ENCODE data around the gene HEXD.

HEXD gene

DNA sequence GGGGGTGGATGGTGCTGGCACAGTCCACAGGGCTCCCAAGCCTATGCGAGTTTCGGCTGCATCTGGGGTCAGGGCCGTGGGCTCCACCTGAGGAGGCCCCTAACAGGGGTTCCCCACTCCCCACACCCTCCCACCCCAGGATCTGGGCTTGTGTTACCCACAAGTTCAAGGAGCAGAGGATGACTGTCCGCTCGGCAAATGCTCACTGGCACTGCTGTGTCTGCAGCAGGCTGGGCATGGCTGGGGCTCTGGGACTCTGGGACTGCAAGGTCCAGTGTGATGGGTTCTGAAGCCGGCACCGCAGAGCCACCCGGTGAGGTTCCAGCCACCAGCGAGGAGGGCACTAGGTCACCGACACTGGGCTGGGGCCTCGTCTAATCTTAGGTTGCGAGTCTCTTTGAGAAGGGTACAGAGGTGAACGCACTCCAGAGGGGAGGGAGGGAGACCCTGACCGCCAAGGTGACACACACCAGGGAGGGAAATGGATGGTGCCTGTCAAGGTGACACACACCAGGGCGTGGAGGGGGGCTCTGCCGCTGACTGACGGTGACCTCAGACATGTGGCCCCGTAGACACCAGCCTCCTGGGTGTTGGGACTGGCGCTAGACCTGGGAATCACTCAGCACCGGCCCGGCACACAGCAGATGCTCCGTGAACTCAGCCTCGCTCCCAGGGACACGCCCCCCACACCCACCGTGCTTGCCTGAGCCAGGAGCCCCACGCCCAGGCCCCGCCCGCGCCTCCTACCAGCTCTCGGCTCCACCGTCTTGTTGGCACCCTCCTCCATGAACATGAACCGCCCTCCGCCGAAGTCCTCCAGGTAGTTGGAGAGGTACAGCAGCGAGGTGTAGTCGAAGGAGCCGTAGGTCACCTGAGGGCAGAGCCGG, 20.5 kb upstream of the HEXD start (continued):
- TF ChIP-seq, protein P1, sequence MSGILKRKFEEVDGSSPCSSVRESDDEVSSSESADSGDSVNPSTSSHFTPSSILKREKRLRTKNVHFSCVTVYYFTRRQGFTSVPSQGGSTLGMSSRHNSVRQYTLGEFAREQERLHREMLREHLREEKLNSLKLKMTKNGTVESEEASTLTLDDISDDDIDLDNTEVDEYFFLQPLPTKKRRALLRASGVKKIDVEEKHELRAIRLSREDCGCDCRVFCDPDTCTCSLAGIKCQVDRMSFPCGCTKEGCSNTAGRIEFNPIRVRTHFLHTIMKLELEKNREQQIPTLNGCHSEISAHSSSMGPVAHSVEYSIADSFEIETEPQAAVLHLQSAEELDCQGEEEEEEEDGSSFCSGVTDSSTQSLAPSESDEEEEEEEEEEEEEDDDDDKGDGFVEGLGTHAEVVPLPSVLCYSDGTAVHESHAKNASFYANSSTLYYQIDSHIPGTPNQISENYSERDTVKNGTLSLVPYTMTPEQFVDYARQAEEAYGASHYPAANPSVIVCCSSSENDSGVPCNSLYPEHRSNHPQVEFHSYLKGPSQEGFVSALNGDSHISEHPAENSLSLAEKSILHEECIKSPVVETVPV (CRISPR knock-in tag; IDR thresholded peaks at IDR 0.05) = no peak
- TF ChIP-seq RARB (CRISPR knock-in tag; IDR thresholded peaks at IDR 0.05) (no peak), ZFP3 (CRISPR knock-in tag; IDR thresholded peaks at IDR 0.05) (no peak), TOX (CRISPR knock-in tag; IDR thresholded peaks at IDR 0.05; ENCODE audit: borderline replicate concordance) (no peak), ARNTL (CRISPR knock-in tag; IDR thresholded peaks at IDR 0.05; ENCODE audit: borderline replicate concordance, low read depth) (no peak), ZFP30 (CRISPR knock-in tag; IDR thresholded peaks at IDR 0.05) (no peak), CSDC2 (CRISPR knock-in tag; IDR thresholded peaks at IDR 0.05) (no peak), OSR1 (CRISPR knock-in tag; IDR thresholded peaks at IDR 0.05) (no peak)

DNA sequence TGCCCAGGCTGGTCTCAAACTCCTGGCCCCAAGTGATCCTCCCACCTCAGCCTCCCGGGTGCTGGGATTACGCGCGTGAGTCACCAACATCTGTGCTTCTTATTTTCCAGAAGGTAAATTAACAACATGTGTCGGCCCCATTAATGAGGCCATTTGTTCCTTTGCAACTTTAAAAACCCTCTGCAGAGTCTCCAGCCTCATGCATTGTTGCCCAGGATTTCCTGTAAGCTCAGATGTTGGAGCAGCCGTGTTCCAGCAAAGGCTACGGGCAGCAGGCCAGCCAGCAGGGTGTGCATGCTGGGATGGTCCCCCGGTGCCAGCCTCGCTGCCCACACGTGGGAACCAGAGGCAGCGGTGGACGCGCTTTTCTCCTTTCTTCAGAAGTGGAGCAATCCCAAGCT, 19.1 kb upstream of the HEXD start:
- TF ChIP-seq, protein P2, sequence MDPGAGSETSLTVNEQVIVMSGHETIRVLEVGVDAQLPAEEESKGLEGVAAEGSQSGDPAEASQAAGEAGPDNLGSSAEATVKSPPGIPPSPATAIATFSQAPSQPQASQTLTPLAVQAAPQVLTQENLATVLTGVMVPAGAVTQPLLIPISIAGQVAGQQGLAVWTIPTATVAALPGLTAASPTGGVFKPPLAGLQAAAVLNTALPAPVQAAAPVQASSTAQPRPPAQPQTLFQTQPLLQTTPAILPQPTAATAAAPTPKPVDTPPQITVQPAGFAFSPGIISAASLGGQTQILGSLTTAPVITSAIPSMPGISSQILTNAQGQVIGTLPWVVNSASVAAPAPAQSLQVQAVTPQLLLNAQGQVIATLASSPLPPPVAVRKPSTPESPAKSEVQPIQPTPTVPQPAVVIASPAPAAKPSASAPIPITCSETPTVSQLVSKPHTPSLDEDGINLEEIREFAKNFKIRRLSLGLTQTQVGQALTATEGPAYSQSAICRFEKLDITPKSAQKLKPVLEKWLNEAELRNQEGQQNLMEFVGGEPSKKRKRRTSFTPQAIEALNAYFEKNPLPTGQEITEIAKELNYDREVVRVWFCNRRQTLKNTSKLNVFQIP (CRISPR knock-in tag; IDR thresholded peaks at IDR 0.05; ENCODE audit: borderline replicate concordance, low read depth) = no peak
- TF ChIP-seq, protein P3, sequence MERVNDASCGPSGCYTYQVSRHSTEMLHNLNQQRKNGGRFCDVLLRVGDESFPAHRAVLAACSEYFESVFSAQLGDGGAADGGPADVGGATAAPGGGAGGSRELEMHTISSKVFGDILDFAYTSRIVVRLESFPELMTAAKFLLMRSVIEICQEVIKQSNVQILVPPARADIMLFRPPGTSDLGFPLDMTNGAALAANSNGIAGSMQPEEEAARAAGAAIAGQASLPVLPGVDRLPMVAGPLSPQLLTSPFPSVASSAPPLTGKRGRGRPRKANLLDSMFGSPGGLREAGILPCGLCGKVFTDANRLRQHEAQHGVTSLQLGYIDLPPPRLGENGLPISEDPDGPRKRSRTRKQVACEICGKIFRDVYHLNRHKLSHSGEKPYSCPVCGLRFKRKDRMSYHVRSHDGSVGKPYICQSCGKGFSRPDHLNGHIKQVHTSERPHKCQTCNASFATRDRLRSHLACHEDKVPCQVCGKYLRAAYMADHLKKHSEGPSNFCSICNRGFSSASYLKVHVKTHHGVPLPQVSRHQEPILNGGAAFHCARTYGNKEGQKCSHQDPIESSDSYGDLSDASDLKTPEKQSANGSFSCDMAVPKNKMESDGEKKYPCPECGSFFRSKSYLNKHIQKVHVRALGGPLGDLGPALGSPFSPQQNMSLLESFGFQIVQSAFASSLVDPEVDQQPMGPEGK (CRISPR knock-in tag; IDR thresholded peaks at IDR 0.05; ENCODE audit: borderline replicate concordance) = no peak
- TF ChIP-seq ZFP30 (CRISPR knock-in tag; IDR thresholded peaks at IDR 0.05) (no peak), TCF4 (CRISPR knock-in tag; IDR thresholded peaks at IDR 0.05; ENCODE audit: borderline replicate concordance) (peak; percentile 87), ZNF8 (CRISPR knock-in tag; IDR thresholded peaks at IDR 0.05) (no peak)
- TF ChIP-seq, protein P4, sequence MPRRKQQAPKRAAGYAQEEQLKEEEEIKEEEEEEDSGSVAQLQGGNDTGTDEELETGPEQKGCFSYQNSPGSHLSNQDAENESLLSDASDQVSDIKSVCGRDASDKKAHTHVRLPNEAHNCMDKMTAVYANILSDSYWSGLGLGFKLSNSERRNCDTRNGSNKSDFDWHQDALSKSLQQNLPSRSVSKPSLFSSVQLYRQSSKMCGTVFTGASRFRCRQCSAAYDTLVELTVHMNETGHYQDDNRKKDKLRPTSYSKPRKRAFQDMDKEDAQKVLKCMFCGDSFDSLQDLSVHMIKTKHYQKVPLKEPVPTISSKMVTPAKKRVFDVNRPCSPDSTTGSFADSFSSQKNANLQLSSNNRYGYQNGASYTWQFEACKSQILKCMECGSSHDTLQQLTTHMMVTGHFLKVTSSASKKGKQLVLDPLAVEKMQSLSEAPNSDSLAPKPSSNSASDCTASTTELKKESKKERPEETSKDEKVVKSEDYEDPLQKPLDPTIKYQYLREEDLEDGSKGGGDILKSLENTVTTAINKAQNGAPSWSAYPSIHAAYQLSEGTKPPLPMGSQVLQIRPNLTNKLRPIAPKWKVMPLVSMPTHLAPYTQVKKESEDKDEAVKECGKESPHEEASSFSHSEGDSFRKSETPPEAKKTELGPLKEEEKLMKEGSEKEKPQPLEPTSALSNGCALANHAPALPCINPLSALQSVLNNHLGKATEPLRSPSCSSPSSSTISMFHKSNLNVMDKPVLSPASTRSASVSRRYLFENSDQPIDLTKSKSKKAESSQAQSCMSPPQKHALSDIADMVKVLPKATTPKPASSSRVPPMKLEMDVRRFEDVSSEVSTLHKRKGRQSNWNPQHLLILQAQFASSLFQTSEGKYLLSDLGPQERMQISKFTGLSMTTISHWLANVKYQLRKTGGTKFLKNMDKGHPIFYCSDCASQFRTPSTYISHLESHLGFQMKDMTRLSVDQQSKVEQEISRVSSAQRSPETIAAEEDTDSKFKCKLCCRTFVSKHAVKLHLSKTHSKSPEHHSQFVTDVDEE (CRISPR knock-in tag; IDR thresholded peaks at IDR 0.05) = 0 out of 2 replicates have a peak, but pooled peaks have one; percentile 41
- ATAC-seq = peak; percentile 88

DNA sequence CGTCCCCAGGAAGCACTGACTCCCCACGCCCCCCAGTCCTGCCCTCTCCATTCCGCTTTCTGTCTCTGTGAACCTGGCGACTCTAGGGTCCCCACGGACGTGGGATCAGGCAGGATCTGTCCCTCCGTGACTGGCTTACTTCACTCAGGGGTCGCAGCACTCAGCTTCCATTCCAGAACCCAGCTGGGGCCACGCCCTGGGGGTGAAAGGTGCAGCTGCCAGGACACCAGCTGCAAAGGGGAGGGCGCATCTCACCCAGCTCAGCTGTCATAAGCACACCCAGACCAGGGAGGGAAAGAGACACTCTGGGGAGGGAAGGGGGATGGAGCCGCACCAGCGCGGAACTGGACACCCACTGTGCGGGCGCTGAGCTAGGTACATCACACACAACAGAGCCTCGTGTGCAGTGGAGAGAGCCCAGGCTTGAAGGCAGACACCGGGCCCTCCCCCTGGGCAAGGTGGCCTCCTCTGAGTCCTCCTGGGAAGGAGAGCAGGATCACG, 18.5 kb upstream of the HEXD start:
- ATAC-seq = peak; percentile 3; the same call in 2 of the 3 replicates
- TF ChIP-seq CSDC2 (CRISPR knock-in tag; IDR thresholded peaks at IDR 0.05) (no peak), RARB (CRISPR knock-in tag; IDR thresholded peaks at IDR 0.05) (no peak), ZFP30 (CRISPR knock-in tag; IDR thresholded peaks at IDR 0.05) (no peak), ZNF8 (CRISPR knock-in tag; IDR thresholded peaks at IDR 0.05) (no peak), TOX (CRISPR knock-in tag; IDR thresholded peaks at IDR 0.05; ENCODE audit: borderline replicate concordance) (no peak), ZNF565 (CRISPR knock-in tag; conservative IDR thresholded peaks at IDR 0.05; ENCODE audit: low read depth) (no peak), BACH2 (CRISPR knock-in tag; IDR thresholded peaks at IDR 0.05; ENCODE audit: borderline replicate concordance) (no peak), OSR1 (CRISPR knock-in tag; IDR thresholded peaks at IDR 0.05) (no peak), ZC3H10 (CRISPR knock-in tag; IDR thresholded peaks at IDR 0.05) (no peak), ZNF70 (CRISPR knock-in tag; IDR thresholded peaks at IDR 0.05) (no peak), PPARA (CRISPR knock-in tag; IDR thresholded peaks at IDR 0.05; ENCODE audit: borderline replicate concordance) (no peak), ZFP3 (CRISPR knock-in tag; IDR thresholded peaks at IDR 0.05) (no peak), SNAI2 (CRISPR knock-in tag; IDR thresholded peaks at IDR 0.05) (no peak)
- TF ChIP-seq, protein P2 (CRISPR knock-in tag; IDR thresholded peaks at IDR 0.05; ENCODE audit: borderline replicate concordance, low read depth) = no peak
- TF ChIP-seq, protein P5, sequence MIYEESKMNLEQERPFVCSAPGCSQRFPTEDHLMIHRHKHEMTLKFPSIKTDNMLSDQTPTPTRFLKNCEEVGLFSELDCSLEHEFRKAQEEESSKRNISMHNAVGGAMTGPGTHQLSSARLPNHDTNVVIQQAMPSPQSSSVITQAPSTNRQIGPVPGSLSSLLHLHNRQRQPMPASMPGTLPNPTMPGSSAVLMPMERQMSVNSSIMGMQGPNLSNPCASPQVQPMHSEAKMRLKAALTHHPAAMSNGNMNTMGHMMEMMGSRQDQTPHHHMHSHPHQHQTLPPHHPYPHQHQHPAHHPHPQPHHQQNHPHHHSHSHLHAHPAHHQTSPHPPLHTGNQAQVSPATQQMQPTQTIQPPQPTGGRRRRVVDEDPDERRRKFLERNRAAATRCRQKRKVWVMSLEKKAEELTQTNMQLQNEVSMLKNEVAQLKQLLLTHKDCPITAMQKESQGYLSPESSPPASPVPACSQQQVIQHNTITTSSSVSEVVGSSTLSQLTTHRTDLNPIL (CRISPR knock-in tag; IDR thresholded peaks at IDR 0.05; ENCODE audit: low read depth) = no peak
- TF ChIP-seq, protein P3 (CRISPR knock-in tag; IDR thresholded peaks at IDR 0.05; ENCODE audit: borderline replicate concordance) = no peak
